GM21576 (cell line): ENCODE results near the gene NHERF2.

ENCODE experiments used
- ATAC-seq: cut with Tn5 transposase; IDR thresholded peaks from one replicate; pipeline ENCODE4 v1.9.1; 2021; ENCODE audit warnings: mild to moderate bottlenecking, moderate library complexity; ENCODE audit not compliant: unreplicated experiment

Gene NHERF2

GRCh38 chr16:2079991-2080390 lies 53.3 kb downstream of the NHERF2 start:
- no peak for ATAC-seq

GRCh38 chr16:2081201-2082084 lies 54.7 kb downstream of the NHERF2 start:
- no peak for ATAC-seq

- ATAC-seq = no peak
These were observed 55.7 kb downstream of the NHERF2 start for GRCh38 chr16:2082171-2082982.

- no peak for ATAC-seq
These were observed 56.3 kb downstream of the NHERF2 start for GRCh38 chr16:2082983-2083364.

GRCh38 chr16:2083409-2083808 lies 56.7 kb downstream of the NHERF2 start:
- ATAC-seq = no peak

GRCh38 chr16:2083876-2084780 lies 57.4 kb downstream of the NHERF2 start:
- no peak for ATAC-seq

- no peak for ATAC-seq
These were observed 58.4 kb downstream of the NHERF2 start for GRCh38 chr16:2084895-2085625.

GRCh38 chr16:2085669-2086068 lies 59.0 kb downstream of the NHERF2 start:
- no peak for ATAC-seq

GRCh38 chr16:2086106-2086742 lies 59.5 kb downstream of the NHERF2 start:
- no peak for ATAC-seq

GRCh38 chr16:2086812-2087747 lies 60.4 kb downstream of the NHERF2 start:
- ATAC-seq = no peak

- no peak for ATAC-seq
These were observed 61.3 kb downstream of the NHERF2 start for GRCh38 chr16:2087748-2088631.
